ENCODE results near the gene TENM3. TPM values are rescaled to one million over a fixed set of nuclear protein-coding genes. Genes with fewer than 3 reads are reported as not detected.
"Not testable (repeated sequence)": the region's sequence is repeated elsewhere in the genome, so short reads cannot be mapped to it uniquely, and the experiment has no call there.

TENM3 gene
- polyA plus RNA-seq, 1 donor: 17.7 TPM

DNA sequence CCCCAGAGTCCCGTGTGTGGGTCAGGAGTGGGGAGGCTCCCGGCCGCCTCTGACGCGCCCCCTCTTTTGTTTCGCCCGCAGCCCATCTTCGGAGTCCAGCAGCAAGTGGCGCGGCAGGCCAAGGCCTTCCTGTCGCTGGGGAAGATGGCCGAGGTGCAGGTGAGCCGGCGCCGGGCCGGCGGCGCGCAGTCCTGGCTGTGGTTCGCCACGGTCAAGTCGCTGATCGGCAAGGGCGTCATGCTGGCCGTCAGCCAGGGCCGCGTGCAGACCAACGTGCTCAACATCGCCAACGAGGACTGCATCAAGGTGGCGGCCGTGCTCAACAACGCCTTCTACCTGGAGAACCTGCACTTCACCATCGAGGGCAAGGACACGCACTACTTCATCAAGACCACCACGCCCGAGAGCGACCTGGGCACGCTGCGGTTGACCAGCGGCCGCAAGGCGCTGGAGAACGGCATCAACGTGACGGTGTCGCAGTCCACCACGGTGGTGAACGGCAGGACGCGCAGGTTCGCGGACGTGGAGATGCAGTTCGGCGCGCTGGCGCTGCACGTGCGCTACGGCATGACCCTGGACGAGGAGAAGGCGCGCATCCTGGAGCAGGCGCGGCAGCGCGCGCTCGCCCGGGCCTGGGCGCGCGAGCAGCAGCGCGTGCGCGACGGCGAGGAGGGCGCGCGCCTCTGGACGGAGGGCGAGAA, 556.5 kb downstream of the TENM3 start:
- DNase-seq: no peak

DNA sequence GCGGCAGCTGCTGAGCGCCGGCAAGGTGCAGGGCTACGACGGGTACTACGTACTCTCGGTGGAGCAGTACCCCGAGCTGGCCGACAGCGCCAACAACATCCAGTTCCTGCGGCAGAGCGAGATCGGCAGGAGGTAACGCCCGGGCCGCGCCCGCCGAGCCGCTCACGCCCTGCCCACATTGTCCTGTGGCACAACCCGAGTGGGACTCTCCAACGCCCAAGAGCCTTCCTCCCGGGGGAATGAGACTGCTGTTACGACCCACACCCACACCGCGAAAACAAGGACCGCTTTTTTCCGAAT, 557.0 kb downstream of the TENM3 start:
- no peak for DNase-seq

DNA sequence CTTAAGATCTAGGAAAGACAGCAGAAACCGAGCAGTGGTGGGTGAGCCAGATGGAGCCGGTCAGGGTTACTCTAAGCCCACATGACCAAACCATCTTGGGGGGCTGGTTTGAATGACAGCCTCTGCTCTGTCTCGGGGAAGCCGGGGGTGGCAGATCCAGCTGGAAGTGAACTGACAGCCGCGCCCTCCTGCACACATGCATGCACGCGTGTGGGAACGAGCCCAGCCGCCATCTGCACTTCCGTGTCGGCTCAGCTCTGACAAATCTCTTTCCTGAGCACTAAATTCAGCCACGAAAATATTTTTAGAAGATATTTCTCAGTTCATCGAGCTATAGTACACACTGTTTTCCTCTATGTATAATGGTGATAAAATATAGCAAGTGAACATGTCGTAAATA, 558.4 kb downstream of the TENM3 start:
- no peak for DNase-seq

DNA sequence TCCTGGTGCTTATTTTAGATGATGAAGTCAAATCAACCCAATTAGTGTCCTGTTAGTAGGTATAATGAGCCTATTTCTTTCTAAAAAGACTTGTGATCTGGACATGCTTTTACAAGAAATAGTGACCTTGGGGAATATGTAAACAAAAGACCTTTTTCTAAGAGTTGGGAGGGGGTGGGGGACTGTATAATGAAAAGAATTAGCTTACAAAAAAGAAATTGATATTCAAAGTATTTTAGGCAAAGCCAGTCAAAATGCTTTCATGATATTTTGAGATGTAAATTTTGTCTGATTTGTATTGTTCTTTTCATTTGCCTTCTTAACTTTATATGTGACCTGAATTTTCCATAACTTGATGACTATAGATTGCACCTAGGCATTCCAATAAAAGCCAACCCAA, 559.4 kb downstream of the TENM3 start:
- DNase-seq: no peak

DNA sequence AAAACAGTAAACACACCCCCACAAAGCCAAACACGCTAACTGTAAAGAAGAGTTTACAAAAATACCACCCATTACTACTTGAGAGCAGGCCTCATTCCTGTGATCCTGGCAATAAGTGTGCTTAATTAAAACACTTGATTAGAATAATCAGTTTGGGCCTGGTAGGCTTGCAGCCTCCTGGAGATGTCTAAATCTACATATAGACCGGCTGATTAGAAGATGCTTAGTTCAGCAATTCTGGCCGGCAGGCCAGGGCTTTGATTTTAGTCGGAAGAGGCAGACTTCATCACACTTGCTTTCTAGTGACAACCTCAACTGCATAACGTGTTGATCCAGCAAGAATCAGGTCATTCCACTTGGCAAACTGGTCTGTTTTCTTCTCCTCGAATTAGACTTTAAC, 560.0 kb downstream of the TENM3 start:
- DNase-seq: no peak

DNA sequence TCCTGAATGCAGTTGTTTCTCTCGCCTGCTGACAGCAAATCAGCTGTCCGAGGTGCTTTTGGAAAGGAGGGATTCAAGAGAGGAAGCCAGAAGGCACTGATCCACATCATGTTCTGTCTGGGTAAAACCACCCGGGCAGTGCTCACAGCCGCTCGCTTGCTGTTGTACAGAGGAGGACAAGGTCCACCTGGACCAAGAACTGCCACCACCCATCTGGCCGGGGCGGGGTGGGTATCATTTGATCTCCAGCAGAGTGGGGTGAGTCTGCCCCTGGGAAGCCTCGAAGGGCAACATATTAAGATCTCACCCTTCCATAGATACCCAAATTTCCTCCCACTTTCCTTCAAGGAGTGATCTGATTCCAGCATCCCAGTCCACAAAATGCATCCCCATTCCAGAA, 560.9 kb downstream of the TENM3 start:
- no peak for DNase-seq

DNA sequence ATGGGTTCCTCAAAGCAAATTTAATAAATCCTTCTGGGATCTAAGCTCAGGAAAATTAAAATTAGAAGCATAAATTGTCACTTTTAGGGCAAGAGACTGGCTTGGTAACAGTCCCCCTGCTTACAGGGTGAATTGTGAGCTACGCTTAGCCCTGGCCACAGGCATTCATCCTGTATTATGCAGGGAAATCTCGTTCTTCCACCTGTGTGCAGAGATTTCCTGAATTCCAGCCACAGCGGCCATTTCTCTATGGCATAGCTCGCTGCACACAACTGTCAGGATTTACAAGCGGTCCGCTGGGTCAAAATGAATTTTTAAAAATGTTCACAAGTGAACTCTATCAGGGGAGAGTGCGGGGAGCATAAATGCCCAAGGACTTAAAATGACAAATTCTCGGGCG, 562.1 kb downstream of the TENM3 start:
- no peak for DNase-seq

DNA sequence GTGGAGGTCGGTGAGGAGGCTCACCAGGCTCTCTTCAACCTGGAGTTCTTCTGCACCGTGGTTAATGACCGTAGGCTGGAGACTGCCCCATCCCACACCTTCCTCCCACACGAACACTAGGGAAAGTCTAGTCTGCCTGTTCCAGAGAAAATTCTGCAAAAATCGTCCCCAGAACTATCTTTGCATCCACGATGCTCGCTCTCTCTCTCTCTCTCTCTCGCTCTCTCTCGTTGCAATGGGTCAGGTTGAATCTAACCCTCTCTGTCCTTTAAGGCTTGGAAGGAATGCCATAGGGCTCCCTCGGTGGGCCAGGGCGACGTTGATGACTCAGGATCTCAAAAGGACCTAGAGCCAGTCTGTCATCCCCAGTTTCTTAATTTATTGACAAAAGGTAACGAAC, 562.5 kb downstream of the TENM3 start:
- no peak for DNase-seq

DNA sequence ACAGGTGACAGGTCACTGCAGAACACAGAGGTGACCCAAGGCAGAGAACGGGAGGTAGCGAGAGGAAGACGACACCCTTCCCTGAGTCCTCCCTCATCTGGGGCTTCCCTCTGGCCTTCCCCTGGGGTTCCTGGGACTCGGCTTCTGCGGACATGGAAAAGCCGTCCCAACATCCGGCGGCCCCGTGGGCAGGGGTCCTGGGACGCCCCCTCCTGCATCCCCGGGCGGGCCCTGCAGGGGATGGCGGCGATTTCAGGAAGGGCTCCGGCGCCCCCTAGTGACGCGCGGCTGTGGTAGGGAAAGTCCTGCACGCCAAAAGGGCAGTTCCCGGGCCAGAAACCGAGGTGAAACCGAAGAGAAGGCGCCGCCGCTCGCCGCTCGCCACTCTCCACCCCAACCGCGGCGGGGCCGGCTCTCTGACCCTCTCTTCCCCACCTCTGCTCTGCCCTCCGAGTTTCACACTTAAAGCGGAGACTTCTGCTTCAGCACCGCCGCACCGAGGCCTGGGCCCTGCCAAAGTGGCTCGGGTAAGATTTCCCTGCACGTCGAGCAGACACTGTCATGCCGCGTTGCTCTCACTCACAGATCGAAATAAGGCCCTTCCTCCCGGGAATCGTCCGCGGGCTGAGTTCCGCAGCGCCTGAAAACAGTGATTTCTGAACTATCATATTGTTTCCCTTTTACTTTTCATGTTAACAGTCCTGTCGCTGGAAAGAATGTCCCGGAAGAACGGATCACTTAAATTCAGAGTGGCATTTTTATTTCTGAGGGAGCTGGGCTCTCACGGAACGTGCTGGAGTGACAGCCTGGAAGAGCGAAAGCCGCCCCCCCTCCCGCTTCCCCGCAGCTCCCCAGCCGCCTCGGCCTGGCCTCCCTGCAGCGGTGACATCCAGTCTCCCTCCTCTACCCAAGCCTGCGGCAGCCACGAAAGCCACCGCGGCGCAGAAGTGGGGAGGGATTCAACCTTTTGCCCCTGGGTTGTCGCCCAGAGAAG, 563.4 kb downstream of the TENM3 start:
- DNase-seq: peak; percentile 91

DNA sequence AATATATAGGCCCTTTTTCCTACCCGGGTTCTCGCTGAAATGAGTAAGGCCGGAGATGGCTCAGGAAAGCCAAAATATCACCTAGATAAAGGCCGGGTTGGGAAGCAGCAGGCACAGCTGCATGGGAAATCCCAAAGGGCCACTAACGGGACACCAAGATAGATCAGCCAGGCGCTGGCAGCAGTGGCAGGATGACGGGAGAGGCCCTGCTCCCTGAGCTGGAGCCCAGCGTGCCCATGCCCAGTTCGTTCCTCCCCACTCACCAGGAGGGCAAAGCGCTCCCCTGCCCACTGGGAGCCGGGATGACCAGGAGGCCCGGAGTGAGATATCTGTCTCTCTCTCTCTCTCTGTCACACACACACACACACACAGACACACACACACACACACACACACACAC, 564.1 kb downstream of the TENM3 start:
- no peak for DNase-seq

DNA sequence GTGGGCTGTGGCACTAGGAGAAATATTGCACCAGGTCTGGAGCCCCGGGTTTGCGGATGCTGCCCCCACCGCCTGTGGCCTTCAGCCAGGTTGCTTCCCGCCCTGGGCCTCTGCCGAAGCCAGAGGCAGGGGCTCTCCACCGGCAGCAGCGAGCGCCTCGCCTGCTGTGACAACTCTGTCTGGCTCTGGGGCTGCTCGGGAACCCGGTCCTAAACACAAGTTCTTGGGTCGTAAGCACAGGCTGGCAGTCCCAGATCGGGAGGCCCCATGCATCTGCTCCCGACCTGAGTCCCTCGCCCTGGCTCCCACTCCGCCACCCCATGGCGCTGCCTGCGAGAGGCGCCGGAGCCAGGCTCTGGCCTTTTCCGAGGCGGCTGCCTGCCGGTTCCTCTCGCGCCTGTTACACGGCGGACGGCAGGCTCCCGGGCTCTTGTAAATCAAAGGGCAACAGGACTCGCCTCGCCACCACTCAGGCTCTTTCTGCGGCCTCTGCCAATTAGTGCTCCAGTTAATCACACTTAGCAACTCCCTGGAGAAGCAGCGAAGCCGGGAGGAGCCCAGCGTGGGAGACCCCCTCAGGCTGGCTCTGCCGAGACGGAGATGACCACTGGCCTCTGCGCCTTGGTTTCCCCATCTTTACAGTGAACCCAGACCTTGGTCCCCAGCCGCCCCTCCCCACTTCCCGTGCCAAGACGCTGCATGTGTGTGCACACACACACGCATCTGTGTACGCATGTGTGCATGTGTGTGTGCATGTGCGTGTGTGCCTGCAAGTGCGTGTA, 564.8 kb downstream of the TENM3 start:
- DNase-seq: no peak

DNA sequence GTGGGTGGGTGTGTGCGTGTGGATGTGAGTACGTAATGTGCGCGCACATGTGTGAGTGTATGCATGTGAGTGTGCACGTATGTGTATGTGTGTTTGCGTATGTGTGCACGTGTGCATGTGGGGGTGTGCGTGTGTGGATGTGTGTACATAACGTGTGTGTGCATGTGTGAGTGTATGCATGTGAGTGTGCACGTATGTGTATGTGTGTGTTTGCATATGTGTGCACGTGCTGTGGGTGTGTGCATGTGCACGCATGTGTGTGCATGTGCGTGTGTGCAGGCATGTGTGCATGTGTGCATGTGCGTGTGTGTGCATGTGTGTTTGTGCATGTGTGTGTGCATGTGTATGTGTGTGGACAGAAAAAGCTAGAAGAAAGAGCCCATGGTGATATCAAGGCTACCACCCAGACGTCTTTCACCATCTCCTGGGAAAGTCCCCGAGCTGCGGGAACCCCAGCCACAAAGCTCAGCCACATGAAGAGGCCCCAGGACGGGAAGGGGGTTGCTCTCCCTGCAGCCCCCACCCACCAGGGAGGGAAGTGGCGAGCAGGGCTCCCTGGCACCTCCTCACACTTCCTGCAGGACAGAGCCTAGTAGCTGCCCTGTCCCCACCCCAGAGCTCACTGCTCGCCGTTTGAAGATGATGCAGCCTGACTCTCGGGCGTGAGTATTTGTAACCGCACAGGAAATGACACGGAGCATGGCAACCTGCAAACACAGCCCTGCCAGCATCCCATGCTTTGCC, 565.6 kb downstream of the TENM3 start:
- no peak for DNase-seq

DNA sequence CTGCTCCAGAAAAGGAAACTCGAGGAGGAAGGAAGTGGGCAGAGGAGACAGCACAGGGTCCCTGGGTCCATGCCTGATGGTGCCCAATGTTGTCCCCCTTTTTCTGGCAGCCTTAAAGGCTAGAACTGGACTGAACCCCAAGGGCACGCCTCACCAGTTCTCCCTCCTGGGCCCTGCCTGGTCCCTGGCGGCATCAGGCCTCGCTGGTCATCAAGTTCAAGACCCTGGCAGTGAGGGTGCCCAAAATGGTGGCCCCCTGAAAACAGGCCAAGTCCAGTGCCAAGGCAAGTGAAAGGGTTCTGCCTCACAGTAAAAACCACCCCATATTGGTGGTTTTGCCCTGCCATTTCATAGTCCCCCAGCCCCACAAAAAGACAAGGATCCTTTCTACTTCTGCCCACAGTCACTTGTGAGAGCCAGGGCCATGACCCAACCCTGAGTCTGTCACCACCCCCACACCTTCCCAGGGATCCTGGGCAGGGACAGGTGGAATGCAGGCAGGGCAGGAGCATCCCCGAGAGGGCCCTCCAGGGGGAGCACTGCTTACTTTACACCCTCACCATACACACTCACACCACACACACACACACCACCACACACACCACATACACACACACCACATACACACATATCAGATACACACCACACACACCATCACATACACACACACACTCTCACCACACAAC, 566.4 kb downstream of the TENM3 start:
- no peak for DNase-seq

DNA sequence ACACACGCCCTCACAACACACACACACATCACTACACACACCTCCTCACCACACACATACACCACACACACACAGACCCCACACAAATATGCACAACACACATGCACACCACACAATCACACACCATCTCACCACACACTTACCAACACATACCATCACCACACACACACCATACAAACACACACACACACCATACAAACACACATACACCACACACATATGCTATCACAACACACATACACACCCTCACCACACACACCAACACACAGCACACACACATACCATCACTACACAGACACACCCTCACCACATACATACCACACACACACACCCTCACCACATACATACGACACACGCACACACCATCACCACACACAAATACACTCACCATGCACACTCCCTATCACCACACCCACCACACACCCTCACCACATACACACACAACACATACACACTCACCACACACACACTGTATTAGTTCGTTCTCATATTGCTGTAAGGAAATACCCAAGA, 567.0 kb downstream of the TENM3 start:
- DNase-seq: no peak

DNA sequence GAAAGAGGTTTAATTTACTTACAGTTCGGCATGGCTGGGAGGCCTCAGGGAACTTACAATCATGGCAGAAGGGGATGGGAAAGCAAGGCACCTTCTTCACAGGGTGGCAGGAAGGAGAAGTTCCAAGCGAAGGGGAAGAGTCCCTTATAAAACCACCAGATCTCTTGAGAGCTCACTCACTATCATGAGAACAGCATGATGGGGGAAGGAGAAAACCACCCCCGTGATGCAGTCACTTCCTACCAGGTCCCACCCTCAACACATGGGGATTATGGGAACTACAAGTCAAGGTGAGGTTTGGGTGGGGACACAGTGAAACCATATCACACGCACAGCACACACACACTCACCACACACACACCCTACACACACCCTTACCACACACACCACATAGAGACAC, 569.7 kb downstream of the TENM3 start:
- DNase-seq: no peak

DNA sequence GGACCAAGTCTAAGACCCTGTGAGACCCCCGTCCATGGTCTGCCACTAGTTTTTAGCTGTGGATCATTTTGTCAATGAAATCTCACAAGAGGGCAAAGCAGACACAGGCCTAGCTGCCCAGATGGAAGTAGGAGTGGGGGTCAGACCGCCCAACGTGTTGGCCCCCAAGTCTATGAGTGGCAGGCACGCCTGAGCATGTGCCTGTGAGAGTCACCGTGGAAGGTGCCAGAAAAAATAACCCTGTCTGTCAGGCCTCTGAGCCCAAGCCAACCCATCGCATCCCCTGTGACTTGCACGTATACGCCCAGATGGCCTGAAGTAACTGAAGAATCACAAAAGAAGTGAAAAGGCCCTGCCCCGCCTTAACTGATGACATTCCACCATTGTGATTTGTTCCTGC, 570.9 kb downstream of the TENM3 start:
- DNase-seq: not testable (repeated sequence)

DNA sequence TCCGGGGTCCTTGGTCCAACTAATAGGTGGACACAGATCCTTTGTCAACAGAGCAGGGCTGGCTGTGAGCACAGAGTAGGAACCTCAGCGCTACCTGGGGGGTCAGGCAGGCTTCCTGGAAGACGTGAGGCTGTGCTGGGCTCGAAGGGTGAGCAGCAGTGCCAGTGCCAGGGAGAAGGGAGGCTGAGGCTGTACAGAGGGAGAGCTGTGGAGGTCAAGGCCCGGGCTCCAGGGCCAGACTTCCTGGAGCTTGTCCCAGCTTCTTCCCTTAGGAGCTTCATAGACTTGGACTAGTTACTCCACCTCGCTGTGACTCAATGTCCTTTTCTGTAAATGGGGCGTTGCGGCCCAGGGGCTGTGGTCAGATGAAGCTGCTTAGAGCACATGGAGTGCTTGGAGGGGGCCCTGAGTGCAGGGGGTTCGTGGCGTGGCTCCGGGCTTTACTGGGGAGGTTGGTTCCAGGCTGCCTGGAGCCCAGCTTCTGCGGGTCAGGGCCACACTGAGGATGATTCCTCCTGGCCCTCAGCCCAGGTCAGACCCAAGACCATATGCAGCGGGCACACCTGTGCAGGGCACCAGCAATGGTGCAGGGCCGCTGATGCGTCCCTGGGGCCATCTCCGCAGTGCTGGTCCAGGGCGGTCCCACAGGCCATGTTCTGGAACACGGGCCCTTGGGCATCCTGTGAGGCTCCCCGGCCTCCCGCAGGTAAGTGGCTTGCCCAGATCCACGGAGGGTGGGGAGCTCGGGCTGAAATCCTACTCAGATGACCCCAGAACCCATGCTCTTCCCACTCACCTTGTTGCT, 575.9 kb downstream of the TENM3 start:
- DNase-seq: no peak

DNA sequence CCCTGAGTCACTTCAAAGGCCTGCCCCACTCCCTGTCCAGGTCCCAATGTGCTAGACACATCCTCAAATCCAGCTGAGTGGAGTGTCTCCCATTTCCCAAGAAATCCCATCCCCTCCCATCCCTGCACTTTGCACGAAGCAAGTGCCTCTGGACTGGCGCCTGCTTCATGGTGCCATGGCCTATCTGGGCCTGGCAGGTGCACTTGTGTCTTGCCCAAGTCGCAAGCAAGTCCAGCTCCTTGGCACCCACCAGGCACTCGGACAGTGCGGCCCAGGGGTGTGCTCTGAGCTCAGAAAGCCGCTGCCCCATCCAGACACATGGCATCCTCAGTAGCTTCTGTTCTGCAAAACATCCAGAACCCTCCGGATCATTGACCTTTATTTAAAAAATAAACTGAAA, 576.5 kb downstream of the TENM3 start:
- no peak for DNase-seq

DNA sequence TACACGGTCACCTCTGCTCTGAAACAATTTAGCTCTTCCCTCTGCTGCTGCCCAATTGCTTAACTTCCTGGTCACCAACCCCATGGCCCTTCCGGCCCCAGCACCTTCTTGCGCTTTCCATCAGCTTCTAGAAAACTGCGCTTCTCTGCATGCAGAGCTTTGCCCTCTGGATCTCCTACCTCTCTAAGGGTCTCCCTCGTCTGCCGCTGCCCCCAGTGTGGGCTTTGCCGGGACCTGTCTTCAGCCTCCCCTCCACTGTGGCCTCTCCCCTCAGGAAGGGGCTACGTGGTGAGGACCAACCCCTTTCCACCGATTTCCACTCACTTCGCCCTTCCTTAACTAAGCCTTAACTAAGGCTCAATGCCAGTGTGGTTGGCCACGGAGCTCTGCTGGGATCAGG, 579.4 kb downstream of the TENM3 start:
- DNase-seq: no peak

DNA sequence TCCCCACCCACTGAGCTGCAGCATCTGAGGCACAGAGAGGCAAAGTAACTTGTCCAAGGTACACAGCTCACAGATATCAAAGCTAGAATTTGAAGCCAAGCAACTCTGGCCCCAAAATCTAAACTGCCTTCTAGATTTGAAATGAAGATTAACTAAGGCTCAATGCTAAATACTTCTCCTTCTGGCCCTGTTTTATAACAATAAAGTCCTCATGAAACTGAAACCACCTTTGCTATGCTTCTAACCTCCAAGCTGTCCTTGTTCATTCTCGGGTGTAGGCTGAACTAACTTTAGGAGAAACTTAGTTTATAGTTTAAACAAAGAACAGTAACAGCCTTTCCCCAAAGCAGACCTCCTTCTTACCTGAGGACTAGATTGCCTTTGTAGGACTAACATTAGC, 580.4 kb downstream of the TENM3 start:
- DNase-seq: no peak

DNA sequence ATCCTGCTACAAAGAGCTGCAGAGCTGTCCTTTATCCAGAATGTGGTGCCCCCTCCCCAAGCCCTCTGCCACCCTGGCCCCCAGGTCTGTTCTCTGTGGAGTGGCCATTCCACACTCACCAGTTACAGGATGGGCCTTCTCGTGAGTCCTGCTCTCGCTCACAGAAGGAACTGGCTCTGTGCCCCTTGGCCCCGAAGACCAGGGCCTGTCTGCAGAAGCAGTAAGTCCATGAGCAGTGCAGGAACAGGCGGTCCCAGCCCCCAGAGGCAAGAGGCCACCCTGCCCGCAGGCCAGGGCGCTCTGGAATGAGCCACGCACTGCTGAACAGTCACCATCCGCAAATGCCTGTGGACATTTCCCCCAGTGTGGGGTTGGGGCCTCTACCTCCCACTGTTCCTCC, 581.8 kb downstream of the TENM3 start:
- no peak for DNase-seq
